Adrenal gland (tissue), 5 donors: ENCODE measurements around the gene POLA2.

Experiments used
- CTCF ChIP-seq, 6 experiments: fragments of 450-650 bp in 4 of 6; fragments of 200-600 bp in 2 of 6; sonication (generic) in 1 of 6; IDR thresholded peaks; 1 replicate in 5 of 6; 2 replicates in 1 of 6; pipeline versions ENCODE4 v1.5.1 to v1.8.0; 2016 to 2021; ENCODE audit warnings: antibody characterized with exemption in 6 of 6, mild to moderate bottlenecking in 2 of 6, moderate library complexity in 1 of 6
- POLR2A ChIP-seq, 2 donors: fragments of 450-650 bp; IDR thresholded peaks; one replicate each; pipeline ENCODE4 v1.6.1; 2017; ENCODE audit warnings: antibody characterized with exemption in 2 of 2, mild to moderate bottlenecking in 2 of 2, moderate library complexity in 1 of 2
- donor health status: DM: no; HTN: no; CAD: no.

GRCh38 chr11:65315866-65316226, 54.1 kb downstream of the POLA2 start:
- TF ChIP-seq CTCF (IDR thresholded peaks at IDR 0.05) (peak in 1 of 6 experiments; percentile 37), POLR2A (IDR thresholded peaks at IDR 0.05) (no peak)
